Natural killer cell (primary cell): ENCODE results near the gene HMGN4. TPM values are rescaled to one million over a fixed set of nuclear protein-coding genes. Genes with fewer than 3 reads are reported as not detected.

ENCODE experiments used
- ATAC-seq, 3 donors: fragments of 150-1000 bp in 2 of 3; fragments of 200-7000 bp in 1 of 3; cut with Tn5 transposase; 1 replicate in 1 of 3; 2 replicates in 2 of 3; pipeline ENCODE4 v1.10.0; 2021; ENCODE audit warnings: mild to moderate bottlenecking in 2 of 3, moderate library complexity in 2 of 3
- DNase-seq, 2 donors: peaks; one replicate each; pipeline versions ENCODE4 v3.0.0 to v3.0.0-alpha.2; 2013 to 2021; ENCODE audit warnings: mixed read lengths in 1 of 2
- H3K27ac ChIP-seq: one replicate; pipeline ENCODE4 v1.5.1; 2013; ENCODE audit warnings: mild to moderate bottlenecking, low read length
- H3K27me3 ChIP-seq: one replicate; pipeline ENCODE4 v1.6.1; 2013; ENCODE audit warnings: low read length; ENCODE audit not compliant: control insufficient read depth, insufficient read depth
- H3K36me3 ChIP-seq: one replicate; pipeline ENCODE4 v1.6.1; 2013; ENCODE audit warnings: low read length; ENCODE audit not compliant: control insufficient read depth, insufficient read depth
- H3K4me1 ChIP-seq: one replicate; pipeline ENCODE4 v1.6.1; 2013; ENCODE audit warnings: low read length; ENCODE audit not compliant: control insufficient read depth, insufficient read depth
- H3K4me3 ChIP-seq: one replicate; pipeline ENCODE4 v1.5.1; 2013; ENCODE audit warnings: low read length
- H3K9me3 ChIP-seq: one replicate; pipeline ENCODE4 v1.6.1; 2013; ENCODE audit warnings: low read length; ENCODE audit not compliant: control insufficient read depth, insufficient read depth
- H3K27ac Mint-ChIP-seq, 2 donors: one replicate each; pipeline ENCODE4 v1.8.0; 2022; ENCODE audit warnings: mild to moderate bottlenecking in 2 of 2, mixed read lengths in 2 of 2, moderate library complexity in 1 of 2
- H3K27me3 Mint-ChIP-seq, 2 donors: one replicate each; pipeline ENCODE4 v1.8.0; 2022; ENCODE audit warnings: low read depth in 2 of 2, mixed read lengths in 2 of 2
- H3K36me3 Mint-ChIP-seq: one replicate; pipeline ENCODE4 v1.8.0; 2022; ENCODE audit warnings: mixed read lengths
- H3K4me1 Mint-ChIP-seq, 2 donors: one replicate each; pipeline ENCODE4 v1.8.0; 2022; ENCODE audit warnings: mixed read lengths in 2 of 2
- H3K4me3 Mint-ChIP-seq: one replicate; pipeline ENCODE4 v1.8.0; 2022; ENCODE audit warnings: mild to moderate bottlenecking, moderate library complexity, mixed read lengths
- H3K9me3 Mint-ChIP-seq, 2 donors: one replicate each; pipeline ENCODE4 v1.8.0; 2022; ENCODE audit warnings: mixed read lengths in 2 of 2
- CTCF ChIP-seq: fragments of 200-600 bp; IDR thresholded peaks from one replicate; pipeline ENCODE4 v1.8.0; 2022; ENCODE audit warnings: antibody characterized with exemption
- WGBS: methylation state at CpG from one replicate; pipeline ENCODE4 v1.1.7; 2013; ENCODE audit warnings: missing lambda C conversion rate; ENCODE audit not compliant: insufficient coverage; 5-methylcytosine and 5-hydroxymethylcytosine counted together
- intact Hi-C: fragments of 100-400 bp; cut with micrococcal nuclease; formaldehyde crosslinking; loops from one replicate; pipeline ENCODE4 v1.14.2; 2022
- total RNA-seq, 4 donors: library from RNA; stranded (reverse); fragments of 120-200 nt in 1 of 4; gene quantifications; one replicate each; pipeline versions ENCODE4 v1.2.3 to v1.2.4, GENCODE V29; 2013 to 2022

The HMGN4 gene
- total RNA-seq, 3 donors from 2014 or later (not counting 1 experiment from before 2014, with no cell fraction given): 55.7 to 80.6 (median 70.3) TPM

DNA sequence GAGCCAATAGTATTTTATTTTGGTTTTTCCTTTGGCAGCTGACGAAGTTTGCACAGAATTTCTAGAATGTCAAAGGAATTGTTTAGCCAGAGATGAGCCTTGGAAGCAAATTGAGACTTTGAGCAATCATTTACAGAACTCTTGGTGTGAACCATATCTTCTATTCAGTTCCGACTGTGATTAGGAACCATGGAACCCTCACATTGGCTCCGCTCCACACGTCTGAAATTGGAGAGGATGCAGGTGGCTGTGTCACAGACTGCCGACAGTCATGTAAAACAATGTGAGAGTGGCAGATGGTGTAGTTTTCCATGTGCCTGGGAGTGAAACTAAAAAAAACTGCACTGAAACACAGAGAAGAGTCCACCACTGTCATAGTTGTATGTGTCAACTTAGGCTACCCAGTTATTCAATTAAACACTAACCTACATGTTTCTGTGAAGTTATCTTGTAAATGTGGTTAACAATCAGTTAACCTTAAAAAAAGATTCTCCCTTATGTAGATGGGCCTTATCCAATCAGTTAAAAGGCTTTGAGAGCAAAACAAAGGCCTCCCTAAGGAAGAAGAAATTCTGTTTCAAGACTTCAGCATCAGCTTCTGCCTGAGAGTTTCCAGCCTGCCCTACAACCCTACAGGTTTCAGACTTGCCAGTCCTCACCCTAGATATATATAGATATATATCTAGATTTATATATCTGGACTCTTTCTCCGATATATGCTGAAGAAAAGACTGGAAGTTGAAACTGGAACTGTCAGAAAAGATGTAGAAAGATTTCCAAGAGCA is 3.3 kb upstream of the HMGN4 start:
- H3K27me3 ChIP-seq: no peaks in the 10 kb centered on the region
- peaks cover 0 to 3% of the 10 kb centered on the region in 2 donors for H3K9me3 Mint-ChIP-seq
- no peak overlapping the region for H3K27ac Mint-ChIP-seq
- H3K36me3 Mint-ChIP-seq: peaks cover 19% of the 10 kb centered on the region
- no peak for TF ChIP-seq CTCF
- peaks cover 8 to 11% of the 10 kb centered on the region in 2 donors for H3K27me3 Mint-ChIP-seq
- H3K4me3 Mint-ChIP-seq: peak overlapping the region; percentile 21
- 89% methylated on average over 5 of the region's 6 CpGs for WGBS
- peaks cover 55 to 66% of the 10 kb centered on the region in 2 donors for H3K4me1 Mint-ChIP-seq
- no peaks in the 10 kb centered on the region for H3K9me3 ChIP-seq
- intact Hi-C loops: loop anchor here (5.0 to 10.0 kb wide), 5 partner anchors 208 to 1220 kb away; partner anchors contain the start of gene ZNF184
- H3K36me3 ChIP-seq: no peaks in the 10 kb centered on the region
- peaks cover 33% of the 10 kb centered on the region for H3K4me1 ChIP-seq
- no peak overlapping the region for H3K27ac ChIP-seq
- ATAC-seq (no peak), DNase-seq (no peak)
- no peak overlapping the region for H3K4me3 ChIP-seq

DNA sequence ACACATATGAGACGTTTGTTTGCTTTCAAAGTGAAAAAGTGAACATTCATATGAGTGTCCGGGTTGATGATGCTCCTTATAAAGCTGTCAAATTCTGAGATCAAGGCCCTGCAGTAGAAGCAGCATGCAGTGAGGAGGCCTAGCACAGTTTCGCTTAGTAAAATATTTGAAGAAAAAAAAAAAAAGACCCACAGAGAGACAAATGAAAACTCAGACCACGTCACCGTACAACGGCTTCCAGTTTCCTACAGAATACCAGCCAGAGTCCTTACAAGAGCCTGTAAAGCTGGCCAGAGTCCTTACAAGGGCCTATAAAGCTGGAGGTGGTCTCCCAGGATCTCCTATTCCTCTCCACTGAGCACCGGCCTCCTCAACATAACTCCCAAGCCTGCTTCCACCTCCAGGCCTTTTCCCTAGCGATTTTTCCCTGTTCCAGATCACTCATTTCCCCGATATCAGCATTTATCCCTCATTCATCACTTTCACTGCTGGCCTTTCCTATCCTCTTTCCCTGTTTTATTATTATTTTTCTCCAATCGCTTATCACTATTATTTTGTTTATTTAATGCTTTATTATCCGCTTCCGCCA is 1.5 kb upstream of the HMGN4 start:
- no peaks in the 10 kb centered on the region for H3K36me3 ChIP-seq
- H3K9me3 Mint-ChIP-seq: peaks cover 0 to 3% of the 10 kb centered on the region in 2 donors
- no peak for TF ChIP-seq CTCF
- ATAC-seq: no peak
- peaks cover 19% of the 10 kb centered on the region for H3K36me3 Mint-ChIP-seq
- H3K4me3 ChIP-seq: peak overlapping the region; percentile 87
- no peaks in the 10 kb centered on the region for H3K9me3 ChIP-seq
- peak overlapping the region; percentile 95 for H3K4me3 Mint-ChIP-seq
- peak overlapping the region; percentile 99 to 100 for H3K27ac Mint-ChIP-seq
- H3K27ac ChIP-seq: peak overlapping the region; percentile 89
- H3K27me3 ChIP-seq: no peaks in the 10 kb centered on the region
- 7% methylated on average over 10 of the region's 12 CpGs for WGBS
- H3K4me1 Mint-ChIP-seq: peaks cover 69 to 71% of the 10 kb centered on the region in 2 donors
- peaks cover 38% of the 10 kb centered on the region for H3K4me1 ChIP-seq
- peaks cover 8 to 11% of the 10 kb centered on the region in 2 donors for H3K27me3 Mint-ChIP-seq
- intact Hi-C loops: loop anchor here (1.0 to 10.0 kb wide), 9 partner anchors 15 to 1218 kb away; partner anchors contain the start of gene ZNF184
- DNase-seq: peak; percentile 25 to 70

DNA sequence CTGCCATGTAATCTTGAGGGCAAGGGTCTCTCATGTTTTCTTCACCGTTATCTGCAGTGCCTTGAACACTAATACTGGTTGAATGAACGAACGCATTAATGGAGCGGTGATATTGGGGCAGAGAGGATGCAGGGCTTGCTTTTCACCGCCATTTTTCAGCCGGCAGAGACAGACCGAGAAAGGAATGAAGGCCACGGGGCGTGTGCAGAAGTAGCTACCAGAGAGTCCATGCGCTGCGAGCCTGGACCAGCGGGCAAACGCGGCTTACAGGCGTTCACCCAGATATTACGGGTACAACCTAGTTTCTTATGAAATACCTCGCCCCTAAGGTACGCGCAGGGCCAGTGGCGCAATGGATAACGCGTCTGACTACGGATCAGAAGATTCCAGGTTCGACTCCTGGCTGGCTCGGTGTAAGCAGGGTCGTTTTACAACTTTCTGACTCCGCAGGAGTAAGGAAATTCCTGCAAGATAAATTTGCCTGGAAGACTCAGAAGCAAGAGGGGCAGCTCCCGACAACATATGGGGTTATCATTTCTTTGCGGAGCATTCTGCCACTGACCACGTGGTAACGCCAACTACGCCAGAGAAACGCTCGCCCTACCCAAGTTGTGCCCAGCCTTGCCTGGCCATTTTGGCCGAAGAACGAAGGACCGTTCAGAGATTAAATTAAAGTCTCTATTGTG is 863 bp upstream of the HMGN4 start:
- ATAC-seq (peak; percentile 69 to 84 (median 73)), DNase-seq (peak; percentile 93 to 96)
- Histone ChIP-seq H3K9me3 (no peaks in the 10 kb centered on the region), H3K36me3 (no peaks in the 10 kb centered on the region), H3K4me1 (peaks cover 38% of the 10 kb centered on the region), H3K4me3 (peak overlapping the region; percentile 87), H3K27me3 (no peaks in the 10 kb centered on the region), H3K27ac (peak overlapping the region; percentile 89)
- peak overlapping the region; percentile 99 to 100 for H3K27ac Mint-ChIP-seq
- H3K4me3 Mint-ChIP-seq: peak overlapping the region; percentile 95
- peaks cover 19% of the 10 kb centered on the region for H3K36me3 Mint-ChIP-seq
- peaks cover 67 to 68% of the 10 kb centered on the region in 2 donors for H3K4me1 Mint-ChIP-seq
- intact Hi-C loops: loop anchor here (1.0 to 10.0 kb wide), 9 partner anchors 16 to 1217 kb away; partner anchors contain the start of gene ZNF184
- peaks cover 0 to 3% of the 10 kb centered on the region in 2 donors for H3K9me3 Mint-ChIP-seq
- under 1% methylated on average over 37 of the region's 37 CpGs for WGBS
- no peak for TF ChIP-seq CTCF
- peaks cover 8 to 11% of the 10 kb centered on the region in 2 donors for H3K27me3 Mint-ChIP-seq
